ACC112 (cell line): ENCODE data around the gene HADHB.
"Not testable (repeated sequence)": the region's sequence is repeated elsewhere in the genome, so short reads cannot be mapped to it uniquely, and the experiment has no call there.

Experiments used
- H2AFZ ChIP-seq: fragments of 200-600 bp; sonication (generic); one replicate; pipeline ENCODE4 v1.6.0; 2017; ENCODE audit warnings: antibody characterized with exemption, low read length; ENCODE audit not compliant: unreplicated experiment
- H3K27ac ChIP-seq: fragments of 200-600 bp; sonication (generic); 2 replicates; pipeline ENCODE4 v1.5.1; 2014; ENCODE audit warnings: low read depth, mild to moderate bottlenecking, antibody characterized with exemption, low read length, moderate library complexity
- H3K27me3 ChIP-seq: fragments of 200-600 bp; sonication (generic); 2 replicates; pipeline ENCODE4 v1.6.1; 2014; ENCODE audit warnings: mild to moderate bottlenecking, antibody characterized with exemption, low read length, moderate library complexity, mixed read lengths; ENCODE audit not compliant: insufficient read depth
- H3K36me3 ChIP-seq: fragments of 200-600 bp; sonication (generic); 2 replicates; pipeline ENCODE4 v1.6.1; 2016; ENCODE audit warnings: mild to moderate bottlenecking, antibody characterized with exemption, low read length, moderate library complexity, mixed read lengths; ENCODE audit not compliant: insufficient read depth
- H3K4me1 ChIP-seq: fragments of 200-600 bp; sonication (generic); one replicate; pipeline ENCODE4 v1.6.1; 2016; ENCODE audit warnings: low read length, mixed read lengths; ENCODE audit not compliant: insufficient read depth, unreplicated experiment, control insufficient read depth
- H3K4me3 ChIP-seq: fragments of 200-600 bp; sonication (generic); 2 replicates; pipeline ENCODE4 v1.5.1; 2014; ENCODE audit warnings: mild to moderate bottlenecking, low read depth, low read length
- H3K79me2 ChIP-seq: fragments of 200-600 bp; sonication (generic); one replicate; pipeline ENCODE4 v1.6.0; 2016; ENCODE audit warnings: low read length; ENCODE audit not compliant: control insufficient read depth, unreplicated experiment, insufficient read depth

Gene HADHB

DNA sequence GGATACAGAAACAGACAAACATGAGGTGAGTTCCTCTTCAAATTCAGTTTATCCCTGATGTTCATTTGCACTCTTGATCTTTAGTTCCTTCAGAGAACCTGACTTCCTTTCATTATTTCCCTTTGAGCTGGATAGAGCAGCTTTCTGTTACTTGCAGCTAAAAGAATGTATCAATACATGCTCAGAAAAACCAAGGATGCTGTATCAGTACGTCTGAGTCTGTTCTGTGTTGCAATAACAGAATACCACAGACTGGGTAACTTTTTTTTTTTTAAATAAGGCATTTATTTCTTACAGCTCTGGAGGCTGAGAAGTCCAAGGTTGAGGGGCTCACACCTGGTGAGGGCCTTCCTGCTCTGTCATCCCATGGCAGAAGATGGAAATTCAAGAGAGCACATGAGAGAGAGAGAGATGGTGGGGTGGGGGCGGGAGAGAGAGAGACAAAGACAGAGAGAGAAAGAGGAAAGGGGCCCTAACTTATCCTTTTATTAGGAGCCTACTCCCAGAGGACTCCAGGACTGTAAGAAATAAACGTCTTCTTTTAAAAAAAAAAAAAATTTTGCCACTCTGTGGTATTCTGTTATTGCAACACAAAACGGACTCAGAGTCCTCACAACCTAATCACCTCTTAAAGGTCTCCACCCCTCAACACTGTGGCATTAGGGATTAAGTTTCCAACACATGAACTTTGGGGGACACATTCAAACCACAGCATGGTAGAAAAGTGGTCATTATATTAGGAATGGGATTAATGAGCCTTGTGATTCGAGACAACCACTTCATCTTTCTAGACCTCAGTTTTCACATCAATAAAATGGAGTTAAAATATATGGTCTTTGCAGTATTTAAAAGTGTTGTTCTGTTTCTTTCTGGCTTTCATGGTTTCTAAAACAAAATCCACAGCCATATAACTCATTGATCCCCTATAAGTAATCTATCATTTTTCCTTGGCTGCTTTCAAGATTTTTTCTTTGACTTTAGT lies 82.8 kb downstream of the HADHB start:
- Histone ChIP-seq H3K27me3 (no peaks in the 10 kb centered on the region), H3K4me1 (peaks cover 27% of the 10 kb centered on the region), H3K36me3 (no peaks in the 10 kb centered on the region), H2AFZ (peak overlapping the region; percentile 70), H3K79me2 (no peaks in the 10 kb centered on the region), H3K4me3 (0 out of 2 replicates have a peak overlapping the region, but pooled peaks have one; percentile 21), H3K27ac (peak overlapping the region; percentile 78)

DNA sequence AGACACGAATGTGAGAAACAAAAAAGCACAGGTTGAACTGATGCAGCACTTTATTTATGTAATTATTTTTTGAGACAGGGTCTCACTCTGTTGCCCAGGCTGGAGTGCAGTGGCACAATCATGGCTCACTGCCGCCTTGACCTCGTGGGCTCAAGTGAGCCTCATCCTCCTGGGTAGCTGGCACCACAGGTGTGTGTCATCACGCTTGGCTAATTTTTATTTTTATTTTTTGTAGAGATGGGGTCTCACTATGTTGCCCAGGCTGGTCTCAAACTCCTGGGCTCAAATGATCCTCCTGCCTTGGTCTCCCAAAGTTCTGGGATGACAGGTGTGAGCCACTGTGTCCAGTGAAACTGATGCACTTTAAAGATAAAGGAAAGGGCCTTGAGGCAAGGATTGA lies 84.3 kb downstream of the HADHB start:
- not testable (repeated sequence) for H3K27ac ChIP-seq, H3K27me3 ChIP-seq, H3K4me3 ChIP-seq, H3K79me2 ChIP-seq, H2AFZ ChIP-seq, H3K36me3 ChIP-seq
- H3K4me1 ChIP-seq, result peaks cover 27% of the 10 kb centered on the region

DNA sequence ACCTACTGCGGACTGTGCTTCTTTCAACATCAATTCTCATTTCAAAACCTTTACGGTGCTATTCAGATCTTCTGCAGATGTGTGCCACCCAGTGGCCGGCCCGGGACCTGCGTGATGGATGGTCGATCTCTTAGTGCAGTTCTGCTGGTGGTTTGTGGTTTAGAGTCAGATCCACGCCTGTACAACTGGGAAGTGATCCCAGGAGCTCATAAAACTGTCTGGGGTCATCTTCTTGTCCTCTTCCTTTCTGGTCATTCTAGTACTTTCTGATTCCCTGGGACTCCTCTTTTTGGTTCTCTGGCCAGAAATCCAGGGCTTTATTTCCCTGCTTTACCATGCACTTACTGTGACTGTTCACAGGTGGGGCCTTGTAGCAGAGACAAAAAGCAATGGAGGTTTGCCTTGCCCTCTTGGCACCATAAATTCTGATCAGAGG lies 85.4 kb downstream of the HADHB start:
- Histone ChIP-seq H3K4me3 (no peak overlapping the region), H3K27ac (no peak overlapping the region), H3K36me3 (no peaks in the 10 kb centered on the region), H3K27me3 (no peaks in the 10 kb centered on the region), H3K79me2 (no peaks in the 10 kb centered on the region), H3K4me1 (peaks cover 28% of the 10 kb centered on the region), H2AFZ (no peak overlapping the region)

DNA sequence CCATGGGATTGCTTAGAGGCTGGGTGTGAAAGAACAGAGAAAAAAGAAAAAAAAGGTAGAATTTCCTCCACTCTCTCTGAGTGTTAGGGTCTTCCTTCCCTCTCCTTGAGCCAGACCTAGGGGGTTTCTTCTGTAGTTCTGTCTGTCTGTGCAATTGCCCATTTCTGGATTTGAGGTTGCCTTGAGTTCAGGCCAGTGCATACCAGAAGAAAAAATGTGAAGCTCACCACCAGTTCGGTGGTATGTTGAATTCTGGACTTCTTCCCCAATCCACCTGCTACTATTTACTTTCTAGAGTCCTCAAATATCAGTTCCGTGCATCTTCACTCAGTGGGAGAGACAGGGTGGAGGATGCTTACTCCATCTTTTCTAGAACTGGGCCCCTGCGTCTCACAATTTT lies 85.9 kb downstream of the HADHB start:
- Histone ChIP-seq H3K79me2 (no peaks in the 10 kb centered on the region), H3K4me3 (no peak overlapping the region), H2AFZ (no peak overlapping the region), H3K36me3 (no peaks in the 10 kb centered on the region), H3K27ac (no peak overlapping the region), H3K27me3 (no peaks in the 10 kb centered on the region), H3K4me1 (peaks cover 27% of the 10 kb centered on the region)

DNA sequence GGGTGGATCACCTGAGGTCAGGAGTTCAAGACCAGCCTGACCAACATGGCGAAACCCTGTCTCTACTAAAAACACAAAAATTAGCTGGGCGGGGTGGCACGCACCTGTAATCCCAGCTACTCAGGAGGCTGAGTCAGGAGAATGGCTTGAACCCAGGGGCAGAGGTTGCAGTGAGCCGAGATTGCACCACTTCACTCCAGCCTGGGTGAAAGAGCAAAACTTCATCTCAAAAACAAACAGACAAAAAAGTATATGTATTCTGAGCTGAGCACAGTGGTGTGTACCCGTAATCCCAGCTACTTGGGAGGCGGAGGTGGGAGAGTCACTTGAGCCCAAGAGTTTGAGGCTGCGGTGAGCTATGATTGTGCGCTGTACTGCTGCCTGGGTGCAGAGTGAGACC lies 86.6 kb downstream of the HADHB start:
- not testable (repeated sequence) for H3K27me3 ChIP-seq, H3K4me3 ChIP-seq, H3K27ac ChIP-seq, H2AFZ ChIP-seq, H3K79me2 ChIP-seq, H3K36me3 ChIP-seq
- H3K4me1 ChIP-seq, result peaks cover 20% of the 10 kb centered on the region

DNA sequence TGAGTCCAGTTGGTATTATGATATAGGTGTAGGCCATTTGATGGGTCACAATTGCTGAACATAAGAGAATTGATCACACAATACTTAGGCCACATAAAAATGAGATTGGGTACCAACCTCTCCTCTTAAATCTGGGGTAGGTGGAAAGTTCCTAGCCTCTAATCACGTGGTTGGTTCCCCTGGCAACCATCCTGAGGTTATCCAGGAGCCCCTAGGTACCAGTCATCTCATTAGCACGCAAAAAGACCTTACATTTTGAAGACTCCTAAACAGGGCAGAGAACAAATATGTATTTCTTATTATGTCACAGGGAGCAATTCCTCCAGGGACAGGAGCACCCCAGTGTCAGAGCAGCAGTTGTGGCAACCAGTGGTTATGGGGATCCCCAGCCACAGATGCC lies 88.6 kb downstream of the HADHB start:
- no peaks in the 10 kb centered on the region for H3K36me3 ChIP-seq
- H3K27me3 ChIP-seq, result no peaks in the 10 kb centered on the region
- peaks cover 3% of the 10 kb centered on the region for H3K4me1 ChIP-seq
- H3K79me2 ChIP-seq, result no peaks in the 10 kb centered on the region
- H3K4me3 ChIP-seq, result no peak overlapping the region
- H2AFZ ChIP-seq, result no peak overlapping the region
- H3K27ac ChIP-seq, result no peak overlapping the region

DNA sequence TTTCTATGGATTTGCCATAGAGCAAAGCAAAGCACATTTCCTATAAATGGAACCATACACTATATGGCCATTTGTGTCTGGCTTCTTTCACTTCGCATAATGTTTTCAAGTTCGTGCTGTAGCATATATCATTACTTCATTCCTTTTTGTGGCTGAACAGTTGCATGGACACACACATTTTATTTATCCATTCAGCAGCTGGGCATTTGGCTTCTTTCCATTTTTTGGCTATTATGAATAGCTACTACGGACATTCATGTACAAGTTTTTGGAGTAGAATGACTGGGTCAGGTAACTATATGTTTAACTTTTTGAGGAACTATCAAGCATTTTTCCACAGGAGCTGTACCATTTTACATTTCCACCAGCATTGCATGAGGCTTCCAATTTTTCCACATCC lies 90.5 kb downstream of the HADHB start:
- peak overlapping the region; percentile 24; the same call in 1 of the 2 replicates for H3K4me3 ChIP-seq
- peaks cover 3% of the 10 kb centered on the region for H3K4me1 ChIP-seq
- no peaks in the 10 kb centered on the region for H3K36me3 ChIP-seq
- H3K27ac ChIP-seq, result no peak overlapping the region
- H3K79me2 ChIP-seq, result no peaks in the 10 kb centered on the region
- no peak overlapping the region for H2AFZ ChIP-seq
- H3K27me3 ChIP-seq, result no peaks in the 10 kb centered on the region

DNA sequence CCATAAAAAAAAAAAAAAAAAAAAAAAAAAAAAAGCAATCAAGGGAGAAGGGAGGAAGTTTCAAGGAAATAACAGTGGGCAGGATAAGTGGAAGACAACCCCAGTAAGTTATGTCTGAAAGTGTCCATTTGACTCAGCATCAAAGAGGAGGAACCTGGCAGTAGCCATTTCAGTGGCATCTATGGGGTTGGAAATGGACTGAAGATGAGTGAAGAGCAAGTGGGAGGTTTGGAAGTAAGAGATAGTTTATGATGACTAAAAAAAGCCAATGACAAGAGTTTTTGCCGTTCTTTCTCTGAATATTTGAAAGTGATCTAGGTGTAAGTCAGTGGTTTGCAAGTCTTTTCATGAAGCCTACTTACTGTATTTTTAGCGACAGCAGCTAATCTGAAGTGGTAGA lies 92.0 kb downstream of the HADHB start:
- H3K36me3 ChIP-seq, result no peaks in the 10 kb centered on the region
- peaks cover 3% of the 10 kb centered on the region for H3K4me1 ChIP-seq
- no peak overlapping the region for H3K4me3 ChIP-seq
- no peaks in the 10 kb centered on the region for H3K27me3 ChIP-seq
- no peak overlapping the region for H3K27ac ChIP-seq
- no peak overlapping the region for H2AFZ ChIP-seq
- no peaks in the 10 kb centered on the region for H3K79me2 ChIP-seq

DNA sequence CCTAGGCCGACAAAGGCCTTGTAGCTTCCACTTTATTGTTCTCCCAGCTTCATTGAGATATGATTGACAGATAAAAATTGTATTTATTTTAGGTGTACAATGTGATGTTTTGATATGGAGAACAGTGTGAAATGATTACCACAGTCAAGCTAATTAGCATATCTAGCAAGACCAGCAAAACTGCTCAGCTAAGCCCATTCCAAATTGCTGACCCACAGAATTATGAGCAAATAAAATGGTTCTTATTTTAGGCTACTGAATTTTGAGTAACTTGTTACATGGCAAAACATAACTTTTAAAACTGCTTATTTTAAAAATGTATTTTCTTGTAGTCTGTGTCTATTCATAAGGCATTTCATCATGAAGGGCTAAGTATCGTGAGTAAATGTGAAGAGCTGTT lies 92.6 kb downstream of the HADHB start:
- Histone ChIP-seq H2AFZ (no peak overlapping the region), H3K79me2 (no peaks in the 10 kb centered on the region), H3K27ac (no peak overlapping the region), H3K27me3 (no peaks in the 10 kb centered on the region), H3K4me1 (peaks cover 3% of the 10 kb centered on the region), H3K4me3 (no peak overlapping the region), H3K36me3 (no peaks in the 10 kb centered on the region)
